ENCODE results near the gene GUK1. TPM values are rescaled to one million over a fixed set of nuclear protein-coding genes. Genes with fewer than 3 reads are reported as not detected.

GUK1 gene
- total RNA-seq, 1 donor from 2014 or later = 519 TPM

DNA sequence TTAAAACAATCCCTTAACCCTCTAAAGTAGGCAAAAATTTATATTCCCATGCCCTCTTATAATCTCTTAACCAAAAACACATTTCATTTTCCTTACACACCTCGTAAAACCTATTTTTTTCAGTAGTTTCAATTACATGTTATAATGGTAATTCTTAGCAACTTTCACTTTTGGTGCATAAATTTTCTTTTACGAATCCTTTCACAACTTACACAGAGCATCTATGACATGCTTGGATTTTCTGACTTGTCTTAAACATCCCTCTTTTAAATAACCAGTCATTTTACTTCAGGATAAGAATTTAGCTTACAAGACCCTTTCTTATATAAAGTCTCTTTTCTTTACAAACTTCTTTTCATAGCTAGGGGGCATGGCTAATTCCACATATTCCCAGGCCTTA lies 22.0 kb upstream of the GUK1 start:
- Histone ChIP-seq H3K36me3 (ENCODE audit: control insufficient read depth, insufficient read depth, low read length) (no peaks in the 10 kb centered on the region), H3K4me3 (ENCODE audit: low read depth, low read length) (no peak overlapping the region), H3K27me3 (ENCODE audit: control insufficient read depth, insufficient read depth, low read length) (no peaks in the 10 kb centered on the region)
- FAIRE-seq (no peak), DNase-seq (ENCODE audit: low read depth) (no peak)
- TF ChIP-seq, protein P1, sequence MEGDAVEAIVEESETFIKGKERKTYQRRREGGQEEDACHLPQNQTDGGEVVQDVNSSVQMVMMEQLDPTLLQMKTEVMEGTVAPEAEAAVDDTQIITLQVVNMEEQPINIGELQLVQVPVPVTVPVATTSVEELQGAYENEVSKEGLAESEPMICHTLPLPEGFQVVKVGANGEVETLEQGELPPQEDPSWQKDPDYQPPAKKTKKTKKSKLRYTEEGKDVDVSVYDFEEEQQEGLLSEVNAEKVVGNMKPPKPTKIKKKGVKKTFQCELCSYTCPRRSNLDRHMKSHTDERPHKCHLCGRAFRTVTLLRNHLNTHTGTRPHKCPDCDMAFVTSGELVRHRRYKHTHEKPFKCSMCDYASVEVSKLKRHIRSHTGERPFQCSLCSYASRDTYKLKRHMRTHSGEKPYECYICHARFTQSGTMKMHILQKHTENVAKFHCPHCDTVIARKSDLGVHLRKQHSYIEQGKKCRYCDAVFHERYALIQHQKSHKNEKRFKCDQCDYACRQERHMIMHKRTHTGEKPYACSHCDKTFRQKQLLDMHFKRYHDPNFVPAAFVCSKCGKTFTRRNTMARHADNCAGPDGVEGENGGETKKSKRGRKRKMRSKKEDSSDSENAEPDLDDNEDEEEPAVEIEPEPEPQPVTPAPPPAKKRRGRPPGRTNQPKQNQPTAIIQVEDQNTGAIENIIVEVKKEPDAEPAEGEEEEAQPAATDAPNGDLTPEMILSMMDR (IDR thresholded peaks at IDR 0.05; ENCODE audit: insufficient read depth, low read length, severe bottlenecking) = no peak

DNA sequence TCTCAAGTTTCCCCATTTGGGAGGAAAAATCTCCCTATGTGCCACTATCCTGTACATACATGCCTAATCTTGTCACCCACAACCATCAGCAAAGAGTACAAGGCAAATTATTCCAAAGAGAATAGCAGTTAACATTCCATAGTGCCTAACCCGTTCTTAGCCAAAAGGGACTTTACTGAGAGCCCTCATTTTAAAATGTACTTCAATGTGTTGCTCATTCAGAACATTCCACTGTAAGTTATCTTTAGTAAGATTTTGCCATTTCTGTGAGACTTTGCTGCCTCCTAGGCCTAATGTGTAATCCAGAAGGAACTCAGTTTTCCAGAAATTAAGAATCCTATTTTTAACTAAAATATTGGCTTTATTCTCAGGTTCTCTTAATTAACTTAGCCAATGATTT lies 19.7 kb upstream of the GUK1 start:
- FAIRE-seq (no peak), DNase-seq (ENCODE audit: low read depth) (peak; percentile 47)
- TF ChIP-seq, protein P1 (IDR thresholded peaks at IDR 0.05; ENCODE audit: insufficient read depth, low read length, severe bottlenecking) = no peak
- Histone ChIP-seq H3K27me3 (ENCODE audit: control insufficient read depth, insufficient read depth, low read length) (no peaks in the 10 kb centered on the region), H3K36me3 (ENCODE audit: control insufficient read depth, insufficient read depth, low read length) (no peaks in the 10 kb centered on the region), H3K4me3 (ENCODE audit: low read depth, low read length) (no peak overlapping the region)

DNA sequence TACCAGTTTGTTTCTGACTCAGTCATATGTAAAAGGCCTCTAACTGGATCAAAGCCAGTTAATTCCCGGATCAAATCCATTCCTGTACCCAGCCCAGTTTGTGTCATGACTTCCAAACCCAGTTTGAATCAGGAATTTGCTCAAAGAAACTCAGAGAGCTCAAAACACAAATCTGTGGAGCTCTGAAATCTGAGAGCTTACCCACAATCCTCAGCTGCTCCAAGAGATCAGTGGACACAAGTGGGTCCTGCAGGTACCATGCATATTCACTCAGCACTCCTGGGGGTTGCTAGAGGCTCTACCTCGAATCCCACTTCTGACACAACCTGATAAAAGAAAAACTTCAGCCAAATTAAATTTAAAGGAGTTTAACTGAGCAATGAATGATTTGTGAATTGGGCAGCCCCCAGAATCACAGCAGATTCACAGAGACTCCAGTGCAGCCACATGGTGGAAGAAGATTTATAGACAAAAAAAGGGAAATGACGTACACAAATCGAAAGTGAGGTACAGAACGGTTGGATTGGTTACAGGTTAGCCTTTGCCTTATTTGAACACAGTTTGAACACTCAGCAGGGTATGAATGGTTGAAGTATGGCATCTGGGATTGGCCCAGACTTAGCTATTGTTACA lies 19.1 kb upstream of the GUK1 start:
- H3K27me3 ChIP-seq (ENCODE audit: control insufficient read depth, insufficient read depth, low read length) = no peaks in the 10 kb centered on the region
- TF ChIP-seq, protein P1 (IDR thresholded peaks at IDR 0.05; ENCODE audit: insufficient read depth, low read length, severe bottlenecking) = no peak
- FAIRE-seq (no peak), DNase-seq (ENCODE audit: low read depth) (peak; percentile 53)
- no peaks in the 10 kb centered on the region for H3K36me3 ChIP-seq (ENCODE audit: control insufficient read depth, insufficient read depth, low read length)
- no peak overlapping the region for H3K4me3 ChIP-seq (ENCODE audit: low read depth, low read length)

DNA sequence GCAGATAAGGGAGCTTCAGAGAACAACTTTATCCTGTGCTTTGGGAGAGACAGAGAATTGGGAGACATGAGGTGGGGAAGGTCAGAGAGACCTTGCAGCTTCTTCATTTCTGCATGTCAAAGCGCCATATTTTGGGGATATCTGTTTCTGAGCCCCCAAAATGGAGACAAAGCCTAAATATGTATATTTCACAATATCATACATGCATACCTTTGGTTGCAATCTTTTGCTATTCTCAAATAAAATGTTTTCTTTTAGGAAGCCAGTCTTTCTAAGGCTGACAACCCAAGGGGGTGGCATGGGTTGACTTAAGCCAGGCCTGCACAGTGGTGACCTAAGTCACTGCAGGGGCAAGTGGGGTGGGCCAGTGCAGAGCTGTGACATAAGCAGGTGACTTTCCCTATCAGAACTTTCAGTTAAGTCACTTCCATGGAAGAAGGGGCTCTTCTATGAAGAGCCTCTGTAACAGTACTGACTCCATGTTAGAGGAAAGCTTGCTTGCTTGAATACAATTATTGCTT lies 17.1 kb upstream of the GUK1 start:
- Histone ChIP-seq H3K36me3 (ENCODE audit: control insufficient read depth, insufficient read depth, low read length) (no peaks in the 10 kb centered on the region), H3K27me3 (ENCODE audit: control insufficient read depth, insufficient read depth, low read length) (no peaks in the 10 kb centered on the region), H3K4me3 (ENCODE audit: low read depth, low read length) (no peak overlapping the region)
- FAIRE-seq (no peak), DNase-seq (ENCODE audit: low read depth) (no peak)
- TF ChIP-seq, protein P1 (IDR thresholded peaks at IDR 0.05; ENCODE audit: insufficient read depth, low read length, severe bottlenecking) = no peak

DNA sequence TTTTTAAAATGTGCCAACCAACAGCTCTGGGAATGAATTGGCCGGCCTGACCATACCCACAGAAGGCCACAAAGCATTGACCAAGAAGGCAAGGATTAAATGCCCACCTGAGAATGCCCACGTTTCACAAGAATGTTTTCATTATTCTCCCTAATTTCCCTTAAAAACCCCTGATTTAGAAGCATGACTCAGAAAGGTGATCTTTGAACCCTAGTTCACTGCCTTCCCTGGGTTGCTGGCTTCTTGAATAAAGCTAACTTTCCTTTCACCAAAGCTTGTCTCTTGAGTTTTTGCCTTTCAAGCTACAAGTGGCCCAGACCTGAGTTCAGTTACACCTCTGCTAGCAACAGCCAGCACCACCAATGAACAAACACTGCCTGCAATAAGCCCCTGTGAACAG lies 16.6 kb upstream of the GUK1 start:
- FAIRE-seq (no peak), DNase-seq (ENCODE audit: low read depth) (no peak)
- H3K27me3 ChIP-seq (ENCODE audit: control insufficient read depth, insufficient read depth, low read length) = no peaks in the 10 kb centered on the region
- TF ChIP-seq, protein P1 (IDR thresholded peaks at IDR 0.05; ENCODE audit: insufficient read depth, low read length, severe bottlenecking) = no peak
- H3K4me3 ChIP-seq (ENCODE audit: low read depth, low read length) = no peak overlapping the region
- no peaks in the 10 kb centered on the region for H3K36me3 ChIP-seq (ENCODE audit: control insufficient read depth, insufficient read depth, low read length)

DNA sequence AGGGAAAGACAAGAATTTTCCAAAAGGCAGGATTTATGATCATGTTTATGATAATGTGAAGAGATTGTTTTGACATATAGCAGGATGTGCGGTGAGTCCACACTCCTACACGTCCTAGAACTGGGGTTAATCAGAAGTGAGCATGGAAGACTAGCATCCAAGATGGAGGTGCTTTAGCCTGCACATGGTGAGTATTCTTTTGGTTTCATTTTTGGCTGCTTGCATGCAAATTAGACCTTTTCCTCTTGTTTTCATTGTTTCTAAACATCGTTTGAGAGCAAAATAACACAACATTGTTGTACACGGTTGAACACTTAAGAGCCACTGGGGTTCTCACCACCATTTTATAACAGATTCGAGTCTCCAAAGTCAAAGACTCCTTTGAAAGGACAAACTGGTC lies 14.9 kb upstream of the GUK1 start:
- DNase-seq (ENCODE audit: low read depth) = no peak
- H3K36me3 ChIP-seq (ENCODE audit: control insufficient read depth, insufficient read depth, low read length) = no peaks in the 10 kb centered on the region
- no peak for FAIRE-seq
- TF ChIP-seq, protein P1 (IDR thresholded peaks at IDR 0.05; ENCODE audit: insufficient read depth, low read length, severe bottlenecking) = no peak
- no peaks in the 10 kb centered on the region for H3K27me3 ChIP-seq (ENCODE audit: control insufficient read depth, insufficient read depth, low read length)
- no peak overlapping the region for H3K4me3 ChIP-seq (ENCODE audit: low read depth, low read length)

Measured in bronchial epithelial cell (primary cell).